ENCODE measurements around the gene PRDM5. TPM values are rescaled to one million over a fixed set of nuclear protein-coding genes. Genes with fewer than 3 reads are reported as not detected.

The PRDM5 gene
- total and polyA plus RNA-seq, 2 donors from 2014 or later, result 2.6 to 9.1 TPM

DNA sequence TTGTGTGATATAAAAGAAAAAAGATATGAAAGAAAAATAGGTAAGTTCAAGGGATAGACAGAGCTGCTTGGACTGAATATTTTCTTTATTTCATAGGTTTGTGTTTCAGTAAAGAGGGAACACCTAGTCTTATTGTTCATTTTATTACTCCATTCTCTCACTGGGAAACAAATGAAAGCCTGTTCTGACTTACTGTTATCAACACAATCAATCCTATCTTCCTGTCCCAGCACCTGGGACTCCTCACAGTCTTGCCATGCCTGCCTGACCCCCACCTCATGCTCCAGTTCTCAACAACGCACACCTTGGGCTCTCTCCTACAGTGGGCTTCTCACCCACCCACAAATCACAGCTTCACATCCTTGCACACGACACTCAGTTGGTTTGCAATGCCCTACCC, 189.5 kb downstream of the PRDM5 start:
- no peaks in the 10 kb centered on the region for H3K9me3 ChIP-seq (ENCODE audit: control insufficient read depth in 2 of 3, insufficient read depth in 1 of 3, low read length in 3 of 3)
- no peaks in the 10 kb centered on the region for H3K27me3 ChIP-seq (ENCODE audit: control insufficient read depth, insufficient read depth, low read length)
- no peaks in the 10 kb centered on the region for H3K4me1 ChIP-seq (ENCODE audit: control insufficient read depth in 2 of 3, insufficient read depth in 2 of 3, low read depth in 1 of 3, low read length in 3 of 3)
- no peak overlapping the region for H3K4me3 ChIP-seq (ENCODE audit: low read length in 3 of 3)
- TF ChIP-seq, protein P1, sequence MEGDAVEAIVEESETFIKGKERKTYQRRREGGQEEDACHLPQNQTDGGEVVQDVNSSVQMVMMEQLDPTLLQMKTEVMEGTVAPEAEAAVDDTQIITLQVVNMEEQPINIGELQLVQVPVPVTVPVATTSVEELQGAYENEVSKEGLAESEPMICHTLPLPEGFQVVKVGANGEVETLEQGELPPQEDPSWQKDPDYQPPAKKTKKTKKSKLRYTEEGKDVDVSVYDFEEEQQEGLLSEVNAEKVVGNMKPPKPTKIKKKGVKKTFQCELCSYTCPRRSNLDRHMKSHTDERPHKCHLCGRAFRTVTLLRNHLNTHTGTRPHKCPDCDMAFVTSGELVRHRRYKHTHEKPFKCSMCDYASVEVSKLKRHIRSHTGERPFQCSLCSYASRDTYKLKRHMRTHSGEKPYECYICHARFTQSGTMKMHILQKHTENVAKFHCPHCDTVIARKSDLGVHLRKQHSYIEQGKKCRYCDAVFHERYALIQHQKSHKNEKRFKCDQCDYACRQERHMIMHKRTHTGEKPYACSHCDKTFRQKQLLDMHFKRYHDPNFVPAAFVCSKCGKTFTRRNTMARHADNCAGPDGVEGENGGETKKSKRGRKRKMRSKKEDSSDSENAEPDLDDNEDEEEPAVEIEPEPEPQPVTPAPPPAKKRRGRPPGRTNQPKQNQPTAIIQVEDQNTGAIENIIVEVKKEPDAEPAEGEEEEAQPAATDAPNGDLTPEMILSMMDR (IDR thresholded peaks at IDR 0.05; ENCODE audit: borderline replicate concordance, extremely low read depth, insufficient read depth), result no peak
- H3K36me3 ChIP-seq (ENCODE audit: control insufficient read depth in 2 of 3, insufficient read depth in 3 of 3, low read length in 3 of 3), result no peaks in the 10 kb centered on the region
- FAIRE-seq, result no peak
- intact Hi-C loops (cut with DNase I), result no loop called here
- no peak for DNase-seq
- no peak overlapping the region for H3K27ac ChIP-seq (ENCODE audit: low read depth in 2 of 2, low read length in 2 of 2)
- no peak overlapping the region for H3K9ac ChIP-seq (ENCODE audit: low read length in 3 of 3)

DNA sequence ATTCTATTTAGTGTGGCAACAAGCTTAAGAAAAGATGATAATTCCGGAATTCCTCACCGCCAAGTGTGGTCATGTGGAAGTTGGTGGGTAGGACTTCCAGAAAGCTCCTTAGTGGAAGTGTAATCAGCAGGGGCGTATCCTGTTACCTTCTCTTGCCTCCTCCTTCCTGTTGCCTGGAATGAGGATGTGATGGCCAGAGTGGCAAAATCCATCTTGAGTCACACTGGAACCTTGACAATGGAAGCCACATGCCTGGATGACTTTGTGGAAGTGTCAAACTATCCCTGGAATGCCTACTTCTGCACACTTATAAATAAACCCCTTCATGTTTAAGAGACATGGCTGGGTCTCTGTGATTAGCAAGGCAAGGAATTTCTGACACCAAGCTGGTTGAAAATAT, 191.0 kb downstream of the PRDM5 start:
- Histone ChIP-seq H3K9me3 (ENCODE audit: control insufficient read depth in 2 of 3, insufficient read depth in 1 of 3, low read length in 3 of 3) (no peaks in the 10 kb centered on the region), H3K4me3 (ENCODE audit: low read length in 3 of 3) (no peak overlapping the region), H3K4me1 (ENCODE audit: control insufficient read depth in 2 of 3, insufficient read depth in 2 of 3, low read depth in 1 of 3, low read length in 3 of 3) (no peaks in the 10 kb centered on the region), H3K36me3 (ENCODE audit: control insufficient read depth in 2 of 3, insufficient read depth in 3 of 3, low read length in 3 of 3) (no peaks in the 10 kb centered on the region), H3K27me3 (ENCODE audit: control insufficient read depth, insufficient read depth, low read length) (no peaks in the 10 kb centered on the region), H3K9ac (ENCODE audit: low read length in 3 of 3) (no peak overlapping the region), H3K27ac (ENCODE audit: low read depth in 2 of 2, low read length in 2 of 2) (no peak overlapping the region)
- DNase-seq, result no peak
- no peak for FAIRE-seq
- intact Hi-C loops (cut with DNase I), result no loop called here
- TF ChIP-seq, protein P1 (IDR thresholded peaks at IDR 0.05; ENCODE audit: borderline replicate concordance, extremely low read depth, insufficient read depth), result no peak

DNA sequence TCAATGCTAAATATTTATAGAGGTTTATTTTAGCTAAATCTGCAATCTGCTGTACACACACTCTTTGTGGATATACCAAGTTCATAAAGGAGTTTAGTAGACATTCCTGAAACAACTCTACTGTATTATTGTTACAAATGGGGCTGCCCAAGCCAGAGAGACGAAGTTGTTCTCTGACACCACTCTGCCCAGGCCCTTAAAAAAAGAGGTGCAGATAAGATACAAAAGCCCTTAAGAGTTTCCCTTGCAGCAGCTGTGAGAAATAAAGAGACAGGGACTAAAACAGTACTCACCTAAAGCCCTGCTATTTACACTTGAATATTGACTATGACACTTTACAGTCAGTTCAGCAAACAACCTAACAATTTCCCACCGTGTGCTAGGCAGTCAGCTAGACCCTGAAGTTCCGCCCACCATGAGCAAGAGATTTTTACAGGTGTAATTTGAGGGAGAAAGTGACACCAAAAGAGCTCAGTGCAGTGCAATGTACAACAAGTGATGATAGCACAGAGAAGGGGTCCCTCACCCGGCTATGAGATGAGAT, 191.7 kb downstream of the PRDM5 start:
- H3K36me3 ChIP-seq (ENCODE audit: control insufficient read depth in 2 of 3, insufficient read depth in 3 of 3, low read length in 3 of 3), result no peaks in the 10 kb centered on the region
- H3K27ac ChIP-seq (ENCODE audit: low read depth in 2 of 2, low read length in 2 of 2), result no peak overlapping the region
- TF ChIP-seq, protein P1 (IDR thresholded peaks at IDR 0.05; ENCODE audit: borderline replicate concordance, extremely low read depth, insufficient read depth), result no peak
- H3K9me3 ChIP-seq (ENCODE audit: control insufficient read depth in 2 of 3, insufficient read depth in 1 of 3, low read length in 3 of 3), result no peaks in the 10 kb centered on the region
- no peak overlapping the region for H3K9ac ChIP-seq (ENCODE audit: low read length in 3 of 3)
- no peaks in the 10 kb centered on the region for H3K27me3 ChIP-seq (ENCODE audit: control insufficient read depth, insufficient read depth, low read length)
- FAIRE-seq (no peak), DNase-seq (no peak)
- no peak overlapping the region for H3K4me3 ChIP-seq (ENCODE audit: low read length in 3 of 3)
- intact Hi-C loops (cut with DNase I), result no loop called here
- H3K4me1 ChIP-seq (ENCODE audit: control insufficient read depth in 2 of 3, insufficient read depth in 2 of 3, low read depth in 1 of 3, low read length in 3 of 3), result no peaks in the 10 kb centered on the region
